ENCODE measurements around the gene PFN2.

DNA sequence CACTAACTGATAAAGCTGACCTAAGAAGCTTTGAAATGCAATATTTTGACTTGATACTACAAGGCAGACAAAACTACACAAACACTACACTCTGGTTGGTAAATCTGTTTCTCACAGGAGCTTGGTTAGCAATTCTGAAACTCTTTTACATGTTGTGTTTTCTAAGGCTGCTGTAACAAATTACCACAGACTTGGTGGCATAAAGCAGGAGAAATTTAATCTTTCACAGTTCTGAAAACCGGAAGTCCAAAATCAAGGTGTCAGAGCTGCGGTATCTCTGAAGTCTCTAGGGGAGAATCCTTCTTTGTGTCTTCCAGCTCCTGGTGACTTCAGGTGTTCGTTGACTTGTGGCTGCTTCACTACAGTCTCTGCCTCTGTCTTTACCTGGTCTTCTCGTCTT lies 12.9 kb upstream of the PFN2 start:
- no peak for TF ChIP-seq POLR2A (IDR thresholded peaks at IDR 0.05)
- TF ChIP-seq, protein P1, sequence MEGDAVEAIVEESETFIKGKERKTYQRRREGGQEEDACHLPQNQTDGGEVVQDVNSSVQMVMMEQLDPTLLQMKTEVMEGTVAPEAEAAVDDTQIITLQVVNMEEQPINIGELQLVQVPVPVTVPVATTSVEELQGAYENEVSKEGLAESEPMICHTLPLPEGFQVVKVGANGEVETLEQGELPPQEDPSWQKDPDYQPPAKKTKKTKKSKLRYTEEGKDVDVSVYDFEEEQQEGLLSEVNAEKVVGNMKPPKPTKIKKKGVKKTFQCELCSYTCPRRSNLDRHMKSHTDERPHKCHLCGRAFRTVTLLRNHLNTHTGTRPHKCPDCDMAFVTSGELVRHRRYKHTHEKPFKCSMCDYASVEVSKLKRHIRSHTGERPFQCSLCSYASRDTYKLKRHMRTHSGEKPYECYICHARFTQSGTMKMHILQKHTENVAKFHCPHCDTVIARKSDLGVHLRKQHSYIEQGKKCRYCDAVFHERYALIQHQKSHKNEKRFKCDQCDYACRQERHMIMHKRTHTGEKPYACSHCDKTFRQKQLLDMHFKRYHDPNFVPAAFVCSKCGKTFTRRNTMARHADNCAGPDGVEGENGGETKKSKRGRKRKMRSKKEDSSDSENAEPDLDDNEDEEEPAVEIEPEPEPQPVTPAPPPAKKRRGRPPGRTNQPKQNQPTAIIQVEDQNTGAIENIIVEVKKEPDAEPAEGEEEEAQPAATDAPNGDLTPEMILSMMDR (IDR thresholded peaks at IDR 0.05), result no peak
